Effector memory CD4-positive, alpha-beta T cell (primary cell): ENCODE data around the gene NPS.

Experiments
- DNase-seq, 3 donors: peaks; one replicate each; pipeline ENCODE4 v3.0.0-alpha.2; 2020
- H3K27ac ChIP-seq: 2 replicates; pipeline ENCODE4 v1.7.0; 2013; ENCODE audit warnings: mild to moderate bottlenecking, low read length, moderate library complexity; ENCODE audit not compliant: insufficient read depth, poor library complexity, severe bottlenecking
- H3K27me3 ChIP-seq: replicated peaks from 2 replicates; pipeline ENCODE4 v1.7.0; 2013; ENCODE audit warnings: mild to moderate bottlenecking, low read length; ENCODE audit not compliant: insufficient read depth, control insufficient read depth, poor library complexity, severe bottlenecking
- H3K36me3 ChIP-seq: 2 replicates; pipeline ENCODE4 v1.7.0; 2013; ENCODE audit warnings: mild to moderate bottlenecking, low read length, moderate library complexity; ENCODE audit not compliant: control insufficient read depth, insufficient read depth
- H3K4me1 ChIP-seq: 2 replicates; pipeline ENCODE4 v1.7.0; 2013; ENCODE audit warnings: low read length, mild to moderate bottlenecking; ENCODE audit not compliant: control insufficient read depth, insufficient read depth, poor library complexity, severe bottlenecking
- H3K4me3 ChIP-seq: 2 replicates; pipeline ENCODE4 v1.7.0; 2013; ENCODE audit warnings: low read length, low read depth, mild to moderate bottlenecking; ENCODE audit not compliant: insufficient read depth, poor library complexity, severe bottlenecking
- H3K9me3 ChIP-seq: 2 replicates; pipeline ENCODE4 v1.7.0; 2013; ENCODE audit warnings: mild to moderate bottlenecking, low read length, moderate library complexity; ENCODE audit not compliant: control insufficient read depth

Gene NPS

DNA sequence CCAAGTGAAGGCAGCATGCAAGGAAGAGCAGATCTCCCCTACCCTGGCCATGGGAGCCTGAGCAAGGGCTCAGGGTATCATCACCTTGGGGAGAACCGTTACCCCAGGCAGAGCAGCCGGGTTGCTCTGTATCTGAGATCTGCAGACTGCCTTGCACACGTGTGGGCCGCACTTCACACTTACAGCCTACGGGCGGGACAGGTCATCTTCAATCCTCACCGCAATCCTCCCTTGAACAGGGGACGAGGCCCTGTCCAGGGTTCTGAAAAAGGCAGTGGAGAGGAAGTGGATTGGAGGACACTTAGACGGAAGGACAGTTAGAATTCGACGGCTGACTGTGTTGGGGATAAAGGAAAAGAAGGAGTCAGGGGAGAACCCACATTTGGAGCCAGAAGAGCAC lies 51.4 kb downstream of the NPS start:
- H3K36me3 ChIP-seq, result no peaks in the 10 kb centered on the region
- H3K4me1 ChIP-seq, result no peaks in the 10 kb centered on the region

More for the DNA sequence above, 51.4 kb downstream of the NPS start:
- Histone ChIP-seq H3K27me3 (no peaks in the 10 kb centered on the region), H3K27ac (no peak overlapping the region), H3K9me3 (no peaks in the 10 kb centered on the region), H3K4me3 (no peak overlapping the region)
- DNase-seq, result no peak
